CD4-positive, alpha-beta T cell treated with Interleukin-6 for 4 hours (primary cell): ENCODE data around the gene TMSB10.
A peak's percentile ranks its signal among the peaks of the same experiment; 100 is the strongest.

Experiments
- DNase-seq: peaks from one replicate; pipeline ENCODE4 v3.0.0-alpha.2; 2020; ENCODE audit warnings: mixed read lengths

The TMSB10 gene

GRCh38 chr2:84880645-84881521 lies 24.6 kb upstream of the TMSB10 start, which contains the start of gene TRABD2A:
TRABD2A (minus strand) TSS chr2:84881084; CDS start chr2:84881039, 45 bp downstream.
- DNase-seq: peak; percentile 59

- peak; percentile 91 for DNase-seq
Measured at GRCh38 chr2:84881581-84882413, 23.7 kb upstream of the TMSB10 start.

- no peak for DNase-seq
Measured at GRCh38 chr2:84882414-84882738, 23.1 kb upstream of the TMSB10 start.

- no peak for DNase-seq
Measured at GRCh38 chr2:84882775-84883550, 22.5 kb upstream of the TMSB10 start.

GRCh38 chr2:84884449-84884848 lies 21.0 kb upstream of the TMSB10 start:
- no peak for DNase-seq

GRCh38 chr2:84885111-84885510 lies 20.3 kb upstream of the TMSB10 start:
- no peak for DNase-seq

- DNase-seq: no peak
Measured at GRCh38 chr2:84886791-84887190, 18.7 kb upstream of the TMSB10 start.

- DNase-seq: peak; percentile 64
Measured at GRCh38 chr2:84888401-84889276, 16.8 kb upstream of the TMSB10 start.

- peak; percentile 38 for DNase-seq
Measured at GRCh38 chr2:84889332-84889731, 16.1 kb upstream of the TMSB10 start.

- no peak for DNase-seq
Measured at GRCh38 chr2:84891355-84892010, 14.0 kb upstream of the TMSB10 start.

GRCh38 chr2:84894131-84894586 lies 11.3 kb upstream of the TMSB10 start:
- DNase-seq: no peak

- peak; percentile 55 for DNase-seq
Measured at GRCh38 chr2:84894758-84895520, 10.5 kb upstream of the TMSB10 start.

GRCh38 chr2:84896567-84896966 lies 8.9 kb upstream of the TMSB10 start:
- DNase-seq: no peak

GRCh38 chr2:84897773-84898172 lies 7.7 kb upstream of the TMSB10 start:
- DNase-seq: no peak

GRCh38 chr2:84899304-84900204 lies 5.9 kb upstream of the TMSB10 start:
- DNase-seq: no peak

- DNase-seq: no peak
Measured at GRCh38 chr2:84900971-84901370, 4.5 kb upstream of the TMSB10 start.

GRCh38 chr2:84901593-84902120 lies 3.8 kb upstream of the TMSB10 start:
- no peak for DNase-seq

GRCh38 chr2:84902526-84902925 lies 2.9 kb upstream of the TMSB10 start:
- no peak for DNase-seq

GRCh38 chr2:84904151-84904550 lies 1.3 kb upstream of the TMSB10 start:
- no peak for DNase-seq
